Posterior cingulate gyrus (tissue), 11 donors: ENCODE data around the gene ZNF830.
"Not testable (repeated sequence)": the region's sequence is repeated elsewhere in the genome, so short reads cannot be mapped to it uniquely, and the experiment has no call there.

ENCODE experiments used
- DNase-seq, 10 donors: peaks; one replicate each; pipeline versions ENCODE4 v3.0.0 to v3.0.0-alpha.2; 2020 to 2021; ENCODE audit warnings: mixed read lengths in 3 of 10
- intact Hi-C: fragments of 100-400 bp; cut with DNase I; formaldehyde crosslinking; loops from one replicate; pipeline ENCODE4 v1.15.1; 2023

ZNF830 gene

GRCh38 chr17:34961093-34961911, at the start of gene ZNF830, which contains the start of gene CCT6B:
TSS of gene ZNF830 (plus strand) at chr17:34961540. CDS start at chr17:34961567, 27 bp downstream.
TSS of gene CCT6B (minus strand) at chr17:34961460. CDS start at chr17:34961393, 67 bp downstream.
- peak; percentile 83 to 98 (median 92) for DNase-seq
- intact Hi-C loops, result loop anchor here (1.0 to 10.0 kb wide), 2 partner anchors 19 to 133 kb away; partner anchors contain the start of gene LIG3

- DNase-seq, result no peak
- intact Hi-C loops, result no loop called here
Measured at GRCh38 chr17:34913001-34913400, 48.3 kb upstream of the ZNF830 start.

GRCh38 chr17:34916120-34916519, 45.2 kb upstream of the ZNF830 start:
- intact Hi-C loops, result no loop called here
- DNase-seq, result no peak

GRCh38 chr17:34917381-34917780, 44.0 kb upstream of the ZNF830 start:
- no peak for DNase-seq
- intact Hi-C loops, result no loop called here

- DNase-seq, result no peak
- intact Hi-C loops, result no loop called here
Measured at GRCh38 chr17:34920676-34921075, 40.7 kb upstream of the ZNF830 start.

GRCh38 chr17:34926661-34927060, 34.7 kb upstream of the ZNF830 start:
- intact Hi-C loops, result no loop called here
- DNase-seq, result no peak

GRCh38 chr17:34930283-34930682, 31.1 kb upstream of the ZNF830 start:
- DNase-seq, result no peak
- intact Hi-C loops, result no loop called here

- intact Hi-C loops, DNase-seq: not testable (repeated sequence)
Measured at GRCh38 chr17:34950780-34951179, 10.6 kb upstream of the ZNF830 start.

- no peak for DNase-seq
- intact Hi-C loops, result no loop called here
Measured at GRCh38 chr17:34958438-34958837, 2.9 kb upstream of the ZNF830 start.

- intact Hi-C loops, result no loop called here
- DNase-seq, result no peak
Measured at GRCh38 chr17:34974179-34974578, 12.8 kb downstream of the ZNF830 start.

- intact Hi-C loops, result no loop called here
Measured at GRCh38 chr17:34974794-34975785, 13.8 kb downstream of the ZNF830 start.

GRCh38 chr17:34979153-34979552, 17.8 kb downstream of the ZNF830 start:
- intact Hi-C loops, result no loop called here
- DNase-seq, result no peak

More at GRCh38 chr17:34974794-34975785, 13.8 kb downstream of the ZNF830 start:
- no peak for DNase-seq

GRCh38 chr17:34979650-34980352, 18.5 kb downstream of the ZNF830 start:
- DNase-seq, result no peak
- intact Hi-C loops, result loop anchor here (1.0 to 10.0 kb wide), 2 partner anchors 18 to 555 kb away; partner anchors contain the start of genes CCT6B and ZNF830

GRCh38 chr17:34980353-34980680, 19.0 kb downstream of the ZNF830 start, which contains the start of gene LIG3:
TSS of gene LIG3 (plus strand) at chr17:34980512. CDS start at chr17:34983006, 2,494 bp downstream.
- peak; percentile 87 to 98 (median 92) for DNase-seq
- intact Hi-C loops, result loop anchor here (1.0 to 10.0 kb wide), 2 partner anchors 19 to 556 kb away; partner anchors contain the start of genes CCT6B and ZNF830

GRCh38 chr17:34980681-34981537, 19.6 kb downstream of the ZNF830 start:
- peak; percentile 41 to 96 (median 65) for DNase-seq
- intact Hi-C loops, result loop anchor here (1.0 to 10.0 kb wide), 2 partner anchors 20 to 556 kb away; partner anchors contain the start of genes CCT6B and ZNF830

- intact Hi-C loops, result loop anchor here (10.0 kb wide), 1 partner anchor 557 kb away; no protein-coding TSS in a partner anchor
- no peak for DNase-seq
Measured at GRCh38 chr17:34981538-34982241, 20.4 kb downstream of the ZNF830 start.

- intact Hi-C loops, result loop anchor here (10.0 kb wide), 1 partner anchor 562 kb away; no protein-coding TSS in a partner anchor
- no peak for DNase-seq
Measured at GRCh38 chr17:34987232-34987631, 25.9 kb downstream of the ZNF830 start.

- intact Hi-C loops, result loop anchor here (10.0 kb wide), 1 partner anchor 564 kb away; no protein-coding TSS in a partner anchor
- no peak for DNase-seq
Measured at GRCh38 chr17:34988644-34989043, 27.3 kb downstream of the ZNF830 start.
